Adipose tissue (tissue), 3 donors: ENCODE data around the gene CDKN3. TPM values are rescaled to one million over a fixed set of nuclear protein-coding genes. Genes with fewer than 3 reads are reported as not detected.

Source experiments
- H3K27ac ChIP-seq: one replicate; pipeline ENCODE4 v1.5.1; 2013; ENCODE audit warnings: low read depth, low read length
- WGBS, 3 donors: extraction: QIAGEN DNeasy Blood & Tissue Kit; methylation state at CpG; one replicate each; pipeline ENCODE4 v1.1.7; 2013; 5-methylcytosine and 5-hydroxymethylcytosine counted together
- polyA plus RNA-seq, 3 donors: library from polyadenylated mRNA; stranded (reverse); fragments of 200-250 nt; gene quantifications; one replicate each; pipeline ENCODE4 v1.2.3, GENCODE V29; 2013
- donor health status: healthy with polysubstance abuse.
- donor health status: Bipolar disorder and iron deficiency.
- donor health status: healthy.

CDKN3 gene
- 1 to 10 TPM in 2 of 3 donors, under 1 TPM in 1; 0.99 to 6.1 (median 2.7) TPM for polyA plus RNA-seq

DNA sequence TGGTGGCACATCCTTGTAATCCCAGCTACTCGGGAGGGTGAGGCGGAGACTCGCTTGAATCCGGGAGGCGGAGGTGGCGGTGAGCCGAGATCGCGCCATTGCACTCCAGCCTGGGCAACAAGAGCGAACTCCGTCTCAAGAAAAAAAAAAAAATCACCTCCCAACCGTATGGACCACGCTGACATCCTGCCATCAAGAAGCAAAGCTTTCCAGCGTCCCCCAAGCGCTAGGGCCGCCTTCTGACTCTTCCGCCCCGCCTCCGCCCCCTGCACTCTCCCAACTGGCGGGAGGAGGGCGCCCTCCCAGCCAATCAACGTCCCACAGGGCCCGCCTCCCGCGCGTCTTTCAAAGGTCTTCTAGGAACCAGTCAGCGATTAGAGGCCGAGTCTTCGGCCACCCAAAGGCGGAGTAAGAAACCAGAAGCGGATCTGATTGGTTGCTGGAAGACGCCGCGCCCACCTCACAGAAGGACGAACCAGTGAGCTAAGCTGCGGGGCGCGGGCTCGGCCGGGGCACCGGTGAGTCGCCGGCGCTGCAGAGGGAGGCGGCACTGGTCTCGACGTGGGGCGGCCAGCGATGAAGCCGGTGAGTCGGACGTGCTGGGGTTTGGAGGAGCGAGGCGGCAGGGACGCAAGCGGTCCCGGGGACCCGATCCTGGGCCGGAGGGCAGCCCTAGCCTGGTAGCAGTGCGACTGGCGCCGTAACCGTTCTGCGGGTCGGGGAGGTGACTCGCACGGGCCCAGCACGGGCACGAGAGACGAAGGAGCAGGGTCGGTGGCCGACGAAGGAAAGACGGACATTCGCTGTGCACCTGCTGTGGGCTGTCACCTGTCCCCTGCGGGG is at the start of gene CDKN3:
CDKN3 (plus strand) TSS at position 515 of the 843 bp plus-strand sequence; CDS start at position 577, 62 bp downstream.
- H3K27ac ChIP-seq, result no peak within 1 kb of the TSS
- WGBS, 3 donors, result 1 to 2% (median 1%) methylated on average over 74 to 76 of the region's 76 CpGs

DNA sequence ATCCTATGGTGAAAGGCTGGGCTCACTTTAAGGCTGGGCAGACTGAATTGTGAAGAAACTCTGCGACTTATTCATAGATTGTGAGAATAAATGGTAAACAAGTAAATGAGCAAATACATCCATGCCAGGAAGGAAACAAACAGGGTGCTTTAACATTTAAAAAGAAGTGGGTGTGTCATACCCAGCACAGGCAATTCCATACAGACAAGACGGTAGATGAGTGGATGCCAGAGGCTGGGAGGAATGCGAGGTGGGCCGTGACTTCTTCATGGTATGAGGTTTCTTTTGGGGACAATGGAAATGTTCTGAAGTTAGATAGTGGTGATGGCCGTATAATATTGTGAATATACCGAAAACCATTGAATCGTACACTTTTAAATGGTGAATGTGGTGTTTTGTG is 49.8 kb upstream of the CDKN3 start:
- WGBS, 3 donors, result 94 to 96% (median 96%) methylated on average over 7 of the region's 7 CpGs
- no peak overlapping the region for H3K27ac ChIP-seq

DNA sequence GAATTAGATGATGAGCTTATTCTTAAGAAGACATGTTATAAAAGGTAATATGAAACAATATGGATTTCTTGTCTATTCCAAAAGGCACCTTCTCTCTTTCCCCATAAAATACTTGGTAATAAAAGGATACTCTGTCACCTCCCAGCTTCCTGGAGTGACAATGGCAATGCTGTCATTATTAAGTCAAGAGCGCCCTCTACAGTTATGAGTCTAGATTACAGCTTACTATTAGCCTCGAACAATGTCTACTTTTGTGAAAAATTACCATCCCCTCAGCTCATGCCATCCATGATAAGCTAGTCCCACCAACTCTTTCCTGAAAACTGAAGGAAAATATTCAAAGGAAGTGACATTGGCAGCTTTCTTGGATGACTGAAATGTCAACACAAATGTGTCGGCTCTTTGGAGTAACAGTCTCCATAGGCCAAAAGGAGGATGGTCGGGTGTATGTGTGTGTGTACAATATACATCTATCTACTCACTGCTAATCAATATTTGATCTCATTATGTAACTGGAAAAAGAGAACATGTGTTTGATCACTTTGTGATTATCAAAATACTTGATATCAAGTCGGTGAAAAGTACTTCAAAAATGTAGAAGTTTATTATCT is 48.7 kb upstream of the CDKN3 start:
- no peak overlapping the region for H3K27ac ChIP-seq
- WGBS, 3 donors, result 30 to 49% (median 45%) methylated on average over 5 of the region's 5 CpGs

GRCh38 chr14:54348923-54349620 is 47.7 kb upstream of the CDKN3 start:
- 41 to 57% (median 56%) methylated on average over 24 of the region's 24 CpGs for WGBS, 3 donors
- H3K27ac ChIP-seq, result no peak overlapping the region

DNA sequence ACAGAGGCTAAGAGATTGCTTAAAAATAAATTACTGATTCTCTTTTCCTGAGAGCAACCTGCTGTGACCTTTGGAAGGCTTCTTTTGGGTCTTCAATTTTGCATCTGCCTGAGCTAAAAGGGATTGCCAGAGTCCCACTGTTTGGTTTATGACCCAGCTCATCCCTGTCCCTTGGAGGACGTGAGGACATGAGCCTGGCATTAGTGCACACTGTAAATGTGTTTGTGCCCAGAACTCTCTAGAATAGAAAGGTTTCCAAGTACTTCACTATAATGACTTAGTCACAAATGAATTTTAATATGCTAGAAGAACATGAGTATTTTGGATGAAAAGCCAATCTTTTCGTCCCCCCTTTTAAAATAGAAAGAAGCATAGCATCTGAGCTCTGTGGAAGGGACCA is 47.1 kb upstream of the CDKN3 start:
- no peak overlapping the region for H3K27ac ChIP-seq
- 51 to 62% (median 54%) methylated on average over 2 of the region's 2 CpGs for WGBS, 3 donors

DNA sequence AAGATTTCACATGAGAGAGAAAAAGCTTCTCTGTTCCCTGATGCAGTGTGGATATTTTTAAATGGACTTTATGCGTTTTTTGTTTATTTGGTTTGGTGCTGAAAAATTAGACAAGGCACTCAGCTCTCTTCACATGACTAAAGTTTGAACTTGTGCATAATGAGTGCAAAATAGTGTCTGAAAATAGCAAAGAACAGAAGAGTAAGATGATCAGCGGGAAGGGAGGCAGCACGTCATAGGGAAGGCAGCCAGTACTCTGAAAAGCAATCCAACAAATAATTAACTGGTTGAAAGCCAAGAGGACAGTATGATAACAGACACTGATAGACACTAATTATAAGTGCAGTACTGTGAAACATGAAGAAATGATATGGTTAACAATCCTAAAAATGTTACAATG is 46.6 kb upstream of the CDKN3 start:
- H3K27ac ChIP-seq, result no peak overlapping the region
- 15 to 44% (median 36%) methylated on average over 3 of the region's 3 CpGs for WGBS, 3 donors

DNA sequence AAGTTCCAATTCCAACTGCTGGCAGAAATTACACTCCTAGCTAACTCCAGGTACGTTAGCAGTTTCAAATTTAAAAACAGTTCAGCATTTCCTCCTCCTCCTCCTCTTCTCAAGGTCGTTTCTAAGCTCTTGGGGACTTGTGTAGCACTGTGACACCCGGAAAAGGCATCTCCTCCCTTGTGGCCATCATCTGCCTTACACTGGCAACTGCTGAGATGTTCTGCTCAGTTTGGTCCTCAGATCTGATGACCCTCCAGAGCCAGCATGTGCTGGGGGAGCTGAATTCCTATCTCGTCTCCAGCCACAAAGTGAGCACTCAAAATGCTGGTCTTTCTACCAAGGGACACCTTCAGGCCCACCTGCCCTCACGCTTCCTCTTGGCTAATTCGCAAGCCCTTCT is 43.5 kb upstream of the CDKN3 start:
- 67 to 84% (median 82%) methylated on average over 6 of the region's 6 CpGs for WGBS, 3 donors
- H3K27ac ChIP-seq, result no peak overlapping the region

DNA sequence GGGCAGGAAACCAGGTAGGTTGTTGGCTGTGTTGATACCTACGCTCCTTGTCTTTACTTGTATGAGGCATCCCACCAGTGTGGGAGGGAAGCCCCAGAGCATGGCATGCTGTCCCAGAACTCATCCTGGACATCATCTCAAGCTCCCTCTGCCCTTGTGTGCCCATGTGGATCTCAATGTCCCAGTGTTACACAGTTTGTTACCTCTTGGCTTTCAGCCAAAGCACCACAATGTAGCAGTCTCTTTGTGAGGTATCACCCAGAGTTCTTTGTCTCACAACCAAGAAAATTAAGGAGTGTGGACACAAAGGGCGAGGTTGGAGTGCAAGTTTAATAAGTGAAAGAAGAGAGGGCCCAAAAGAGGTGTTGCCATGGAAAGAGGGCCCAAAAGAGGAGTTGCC is 43.1 kb upstream of the CDKN3 start:
- 76 to 93% (median 88%) methylated on average over 2 of the region's 2 CpGs for WGBS, 3 donors
- H3K27ac ChIP-seq, result no peak overlapping the region

- no peak overlapping the region for H3K27ac ChIP-seq
Observed at GRCh38 chr14:54354096-54354495, 42.7 kb upstream of the CDKN3 start.

DNA sequence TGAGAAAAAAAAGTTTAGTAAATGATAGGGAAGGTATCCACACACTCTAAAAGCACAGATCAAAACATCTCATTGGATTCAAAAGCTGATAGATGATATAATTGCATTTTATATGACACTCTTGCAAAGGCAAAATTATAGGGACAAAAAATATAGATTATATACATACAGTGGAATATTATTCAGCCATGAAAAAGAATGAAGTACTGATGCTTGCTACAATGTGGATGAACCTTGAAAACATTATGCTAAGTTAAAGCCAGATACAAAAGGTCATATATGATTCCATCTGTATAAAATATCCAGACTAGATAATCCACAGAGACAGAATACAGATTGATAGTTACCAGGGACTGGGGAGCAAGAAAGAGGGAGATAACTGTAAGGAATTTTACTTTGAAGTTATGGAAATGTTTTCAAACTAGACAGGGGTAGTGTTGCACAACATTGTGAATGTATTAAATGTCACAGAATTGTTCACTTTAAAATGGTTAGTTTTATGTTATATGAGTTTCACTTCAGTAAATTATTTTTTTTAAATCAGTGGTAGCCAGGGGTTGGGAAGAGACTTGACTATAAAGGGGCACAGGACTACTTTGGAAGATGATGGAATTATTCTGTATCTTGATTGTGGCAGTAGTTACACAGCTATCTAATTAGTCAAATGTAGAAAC is 41.7 kb upstream of the CDKN3 start:
- H3K27ac ChIP-seq, result no peak overlapping the region

DNA sequence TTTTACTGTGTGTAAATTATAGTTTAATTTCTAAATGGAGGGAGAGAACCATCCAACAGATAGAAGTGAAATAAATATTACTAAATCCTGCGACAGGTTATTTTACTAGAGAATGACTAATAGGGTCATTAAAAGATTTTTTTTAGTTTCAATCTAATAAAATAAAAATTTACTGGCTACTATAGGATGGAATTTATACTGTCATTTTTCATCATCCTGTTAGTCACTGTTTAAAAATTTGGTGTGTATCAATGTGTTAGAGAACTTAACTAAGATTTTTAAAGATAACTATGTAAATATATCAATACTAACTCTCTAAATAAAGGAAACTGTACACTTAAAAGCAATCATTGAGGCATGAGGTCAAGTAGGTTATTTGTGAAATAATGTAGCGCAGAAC is 41.1 kb upstream of the CDKN3 start:
- 49 to 75% (median 50%) methylated on average over 2 of the region's 2 CpGs for WGBS, 3 donors

DNA sequence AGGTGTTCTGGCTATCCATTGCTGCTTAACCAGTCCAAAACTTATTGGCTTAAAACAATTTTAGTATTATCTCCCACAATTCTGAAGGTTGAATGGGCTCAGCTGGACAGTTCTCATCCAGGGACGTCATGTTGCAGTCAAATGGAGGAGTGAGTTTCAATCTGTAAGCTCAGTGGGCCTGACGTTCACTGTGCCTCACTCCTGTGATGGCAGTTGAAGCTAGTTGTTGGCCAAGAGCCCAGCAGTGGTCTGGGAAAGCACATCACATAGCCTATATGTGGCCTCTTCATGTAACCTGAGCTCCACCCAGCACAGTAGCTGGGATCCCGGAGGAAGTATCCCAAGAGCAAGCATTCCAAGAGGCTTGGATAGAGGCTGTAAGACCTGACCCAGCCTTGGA is 40.6 kb upstream of the CDKN3 start:
- H3K27ac ChIP-seq, result no peak overlapping the region
- 64 to 71% (median 66%) methylated on average over 3 of the region's 3 CpGs for WGBS, 3 donors

More for the DNA sequence above, 41.1 kb upstream of the CDKN3 start:
- H3K27ac ChIP-seq, result no peak overlapping the region

DNA sequence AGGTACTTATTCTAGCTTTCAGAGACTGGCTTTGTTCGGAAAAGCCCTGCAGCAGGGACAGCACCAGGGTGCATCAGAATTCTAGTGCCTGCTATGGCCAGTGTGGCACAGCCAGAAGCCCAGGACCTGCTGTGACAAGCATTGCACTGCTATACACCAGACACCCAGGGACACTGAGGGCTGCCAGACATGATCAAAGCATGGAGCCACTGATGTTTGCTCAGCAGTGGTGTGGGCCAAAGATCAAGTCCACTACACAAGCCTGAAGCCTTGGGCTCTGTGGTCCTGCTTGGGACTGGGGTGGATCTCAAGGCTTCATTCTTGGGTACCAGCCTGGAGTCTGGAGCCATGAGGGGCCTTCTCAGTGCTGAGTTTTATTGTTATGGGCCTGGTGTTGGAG is 36.1 kb upstream of the CDKN3 start:
- 90 to 98% (median 97%) methylated on average over 1 of the region's 1 CpG for WGBS, 3 donors
- no peak overlapping the region for H3K27ac ChIP-seq

DNA sequence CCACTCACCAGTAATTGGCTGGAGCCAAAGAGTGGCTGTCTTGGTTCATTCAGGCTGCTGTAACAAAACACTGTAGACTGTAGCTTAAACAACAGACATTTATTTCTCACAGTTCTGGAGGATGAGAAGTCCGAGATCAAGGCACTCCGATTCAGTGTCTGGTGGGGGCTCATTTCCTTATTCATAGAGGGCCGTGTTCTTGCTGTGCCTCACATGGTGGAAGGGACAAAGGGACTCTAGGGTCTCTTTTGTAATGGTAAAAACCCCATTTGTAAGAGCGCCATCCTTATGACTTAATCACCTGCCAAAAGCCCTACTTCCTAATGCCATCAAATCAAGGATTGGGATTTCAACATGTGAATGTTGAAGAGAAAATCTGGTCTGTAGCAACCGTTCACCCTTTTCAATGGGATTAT is 34.7 kb upstream of the CDKN3 start:
- no peak overlapping the region for H3K27ac ChIP-seq
- 89 to 92% (median 91%) methylated on average over 5 of the region's 5 CpGs for WGBS, 3 donors

DNA sequence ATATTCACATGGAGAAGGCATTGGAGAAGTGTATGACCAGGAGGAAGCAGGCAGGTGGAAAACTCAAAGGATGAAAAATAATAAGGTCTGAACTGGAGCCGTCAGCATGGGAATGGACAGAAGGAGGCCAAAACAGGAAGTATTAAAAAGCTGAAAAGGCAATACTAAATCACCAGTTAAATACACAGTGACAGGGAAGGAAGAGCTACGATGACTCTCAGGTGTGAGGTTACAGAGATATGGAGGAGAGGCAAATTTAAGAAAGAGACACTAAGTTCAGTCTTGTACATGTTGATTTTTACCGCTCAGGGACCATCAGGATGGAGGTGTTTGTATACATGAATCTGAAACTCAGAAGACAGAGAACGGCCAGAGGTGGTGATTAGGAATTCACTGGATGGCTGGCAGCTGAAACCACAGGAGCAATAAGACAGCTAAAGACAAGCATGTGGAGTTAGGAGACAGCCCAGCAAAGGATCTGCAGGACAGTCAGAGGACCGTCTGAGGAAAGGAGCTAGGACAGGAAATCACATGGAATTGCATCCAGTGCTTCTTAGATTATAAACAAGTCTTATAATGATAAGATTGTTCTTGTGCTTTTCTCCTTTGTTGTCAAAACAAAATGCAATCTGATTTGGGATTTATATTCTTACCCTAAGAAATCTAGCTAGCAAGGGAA is 33.9 kb upstream of the CDKN3 start:
- WGBS, 3 donors, result 50 to 76% (median 54%) methylated on average over 5 of the region's 5 CpGs
- no peak overlapping the region for H3K27ac ChIP-seq

DNA sequence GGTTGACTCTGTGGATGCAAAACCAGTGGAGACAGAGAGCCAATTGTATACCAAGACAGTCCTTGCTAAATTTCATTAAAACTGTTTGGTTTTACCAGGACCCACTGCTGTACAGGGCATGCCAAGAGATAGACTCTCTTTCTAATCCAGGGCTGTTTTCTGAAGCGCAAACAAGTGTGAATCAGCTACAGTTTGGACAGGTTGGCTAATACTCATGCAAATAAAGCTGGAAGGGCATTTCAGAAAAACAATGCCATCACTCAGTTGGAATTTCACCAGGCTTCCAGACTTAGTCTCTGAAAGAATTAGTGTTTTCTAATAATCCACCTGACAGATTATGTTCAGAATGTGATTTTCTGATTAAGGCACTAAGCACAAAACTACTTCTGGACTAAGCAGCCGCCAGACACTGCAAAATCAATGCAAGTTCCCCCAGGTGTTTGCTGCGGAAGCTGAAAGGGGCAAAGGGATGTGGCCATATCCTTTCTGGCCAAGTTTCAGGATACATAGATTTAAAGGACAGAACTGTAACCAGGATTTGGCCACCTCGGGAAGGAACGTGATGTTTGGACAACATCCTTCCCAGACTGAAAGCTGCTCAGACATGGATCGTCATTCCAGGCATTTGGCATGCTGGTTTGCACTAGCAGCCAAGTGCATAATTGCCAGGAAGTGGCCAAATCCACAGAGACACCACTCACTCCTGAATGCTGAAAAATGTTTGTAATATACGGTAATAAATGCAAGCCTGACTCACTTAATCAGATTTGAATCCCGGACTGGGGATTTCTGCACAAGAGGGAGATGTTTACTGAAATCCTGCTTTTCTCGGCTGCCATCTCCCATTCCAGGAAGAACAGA is 32.0 kb upstream of the CDKN3 start:
- 33 to 47% (median 43%) methylated on average over 9 of the region's 9 CpGs for WGBS, 3 donors
- H3K27ac ChIP-seq, result no peak overlapping the region
